ENCODE data around the gene SEMA3F.

SEMA3F gene

GRCh38 chr3:50195501-50196252 is 40.6 kb downstream of the SEMA3F start:
- Histone ChIP-seq H3K4me1 (ENCODE audit: low read length) (no peaks in the 10 kb centered on the region), H3K9me3 (ENCODE audit: insufficient read depth, low read length) (no peaks in the 10 kb centered on the region), H3K79me2 (ENCODE audit: low read length) (no peaks in the 10 kb centered on the region), H3K27ac (ENCODE audit: low read length) (no peak overlapping the region), H4K20me1 (ENCODE audit: insufficient read depth, low read length) (no peaks in the 10 kb centered on the region), H3K36me3 (replicated peaks; ENCODE audit: low read depth, low read length) (no peaks in the 10 kb centered on the region), H3K9ac (ENCODE audit: low read length) (no peak overlapping the region), H3K4me3 (ENCODE audit: low read length) (no peak overlapping the region), H2AFZ (ENCODE audit: low read depth, low read length) (no peak overlapping the region), H3K27me3 (ENCODE audit: low read depth, low read length) (no peaks in the 10 kb centered on the region), H3K4me2 (ENCODE audit: low read length) (no peak overlapping the region)
- TF ChIP-seq EZH2phosphoT487 (IDR thresholded peaks at IDR 0.05; ENCODE audit: low read depth) (no peak), CTCF (IDR thresholded peaks at IDR 0.05; ENCODE audit: low read depth, low read length) (no peak)

GRCh38 chr3:50196253-50196801 is 41.2 kb downstream of the SEMA3F start:
- Histone ChIP-seq H3K4me3 (ENCODE audit: low read length) (no peak overlapping the region), H3K4me1 (ENCODE audit: low read length) (no peaks in the 10 kb centered on the region), H4K20me1 (ENCODE audit: insufficient read depth, low read length) (no peaks in the 10 kb centered on the region), H3K9ac (ENCODE audit: low read length) (no peak overlapping the region), H3K27me3 (ENCODE audit: low read depth, low read length) (peaks cover under 1% of the 10 kb centered on the region; the same call in 1 of the 2 replicates), H3K4me2 (ENCODE audit: low read length) (no peak overlapping the region), H3K36me3 (replicated peaks; ENCODE audit: low read depth, low read length) (no peaks in the 10 kb centered on the region), H3K27ac (ENCODE audit: low read length) (no peak overlapping the region), H3K9me3 (ENCODE audit: insufficient read depth, low read length) (no peaks in the 10 kb centered on the region), H3K79me2 (ENCODE audit: low read length) (no peaks in the 10 kb centered on the region), H2AFZ (ENCODE audit: low read depth, low read length) (no peak overlapping the region)
- TF ChIP-seq EZH2phosphoT487 (IDR thresholded peaks at IDR 0.05; ENCODE audit: low read depth) (no peak), CTCF (IDR thresholded peaks at IDR 0.05; ENCODE audit: low read depth, low read length) (no peak)

DNA sequence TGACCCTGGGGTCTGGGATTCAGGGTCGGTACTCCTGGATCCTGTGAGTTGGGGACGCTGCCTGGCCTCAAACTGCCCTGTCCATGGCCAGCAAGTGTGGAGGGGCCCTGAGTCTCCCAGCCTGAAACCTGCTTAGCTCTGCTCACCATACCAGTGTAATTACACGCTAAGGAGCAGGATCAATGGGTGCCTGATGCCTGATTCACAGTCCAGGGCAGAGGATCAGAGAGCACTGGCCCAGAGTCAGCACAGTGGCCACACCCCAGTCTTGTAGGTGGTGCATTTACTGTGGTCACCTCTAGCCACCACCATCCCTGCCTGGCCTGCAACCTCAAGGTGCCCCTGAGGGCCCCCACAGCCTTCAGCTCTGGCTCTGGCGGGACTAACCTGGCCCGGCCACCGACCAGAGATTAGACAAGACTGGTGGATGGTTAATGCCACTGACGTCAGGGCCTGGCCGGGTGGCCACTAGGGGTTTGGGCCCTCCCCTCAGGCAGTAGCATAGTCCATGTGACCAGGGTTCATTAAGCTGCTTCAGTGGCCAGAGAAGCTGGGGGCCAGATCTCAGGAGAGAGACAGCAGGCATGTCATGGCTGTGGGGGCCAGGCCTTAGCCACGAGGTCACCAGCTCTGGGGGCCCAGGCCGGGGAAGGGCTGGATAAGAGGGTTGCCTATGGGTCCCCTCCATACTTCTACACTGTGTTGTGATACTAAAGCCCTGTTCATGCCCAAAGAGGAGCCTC is 46.6 kb downstream of the SEMA3F start:
- Histone ChIP-seq H3K4me2 (ENCODE audit: low read length) (no peak overlapping the region), H2AFZ (ENCODE audit: low read depth, low read length) (no peak overlapping the region), H3K4me3 (ENCODE audit: low read length) (no peak overlapping the region), H3K27me3 (ENCODE audit: low read depth, low read length) (peaks cover 29% of the 10 kb centered on the region), H3K9ac (ENCODE audit: low read length) (no peak overlapping the region), H3K36me3 (replicated peaks; ENCODE audit: low read depth, low read length) (no peaks in the 10 kb centered on the region), H3K27ac (ENCODE audit: low read length) (no peak overlapping the region), H3K4me1 (ENCODE audit: low read length) (no peaks in the 10 kb centered on the region), H3K9me3 (ENCODE audit: insufficient read depth, low read length) (no peaks in the 10 kb centered on the region), H3K79me2 (ENCODE audit: low read length) (no peaks in the 10 kb centered on the region), H4K20me1 (ENCODE audit: insufficient read depth, low read length) (no peaks in the 10 kb centered on the region)
- TF ChIP-seq CTCF (IDR thresholded peaks at IDR 0.05; ENCODE audit: low read depth, low read length), result no peak
- TF ChIP-seq EZH2phosphoT487 (IDR thresholded peaks at IDR 0.05; ENCODE audit: low read depth), result no peak
